ENCODE measurements around the gene TTLL11.

Gene TTLL11

DNA sequence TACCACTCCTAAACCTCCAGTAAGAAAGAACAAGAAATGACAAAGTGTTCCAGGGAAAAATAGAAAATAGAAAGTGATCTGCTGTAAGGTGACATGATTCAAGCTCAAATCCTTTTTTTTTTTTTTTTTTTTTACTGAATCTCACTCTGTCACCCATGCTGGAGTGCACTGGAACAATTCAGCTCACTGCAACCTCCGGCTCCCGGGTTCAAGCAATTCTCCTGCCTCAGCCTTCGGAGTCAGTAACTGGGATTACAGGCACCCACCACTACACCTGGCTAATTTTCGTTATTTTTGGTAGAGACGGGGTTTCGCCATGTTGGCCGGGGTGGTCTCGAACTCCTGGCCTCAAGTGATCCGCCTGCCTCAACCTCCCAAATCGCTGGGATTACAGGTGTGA is 35.9 kb downstream of the TTLL11 start:
- no peak overlapping the region for H3K27ac ChIP-seq (ENCODE audit: low read length)
- H3K36me3 ChIP-seq (ENCODE audit: control insufficient read depth in 2 of 2, insufficient read depth in 2 of 2, low read length in 2 of 2) = peaks cover 0 to 10% of the 10 kb centered on the region in 2 donors
- peaks cover 10% of the 10 kb centered on the region for H3K4me1 ChIP-seq (ENCODE audit: control insufficient read depth, insufficient read depth, low read length)
- no peaks in the 10 kb centered on the region for H3K27me3 ChIP-seq (ENCODE audit: control insufficient read depth in 1 of 2, insufficient read depth in 2 of 2, low read length in 2 of 2)
- no peaks in the 10 kb centered on the region for H3K9me3 ChIP-seq (ENCODE audit: control insufficient read depth in 2 of 2, low read length in 2 of 2)
- H3K4me3 ChIP-seq (ENCODE audit: low read length in 2 of 2) = no peak overlapping the region
- no peak overlapping the region for H3K9ac ChIP-seq (ENCODE audit: low read length in 2 of 2)

DNA sequence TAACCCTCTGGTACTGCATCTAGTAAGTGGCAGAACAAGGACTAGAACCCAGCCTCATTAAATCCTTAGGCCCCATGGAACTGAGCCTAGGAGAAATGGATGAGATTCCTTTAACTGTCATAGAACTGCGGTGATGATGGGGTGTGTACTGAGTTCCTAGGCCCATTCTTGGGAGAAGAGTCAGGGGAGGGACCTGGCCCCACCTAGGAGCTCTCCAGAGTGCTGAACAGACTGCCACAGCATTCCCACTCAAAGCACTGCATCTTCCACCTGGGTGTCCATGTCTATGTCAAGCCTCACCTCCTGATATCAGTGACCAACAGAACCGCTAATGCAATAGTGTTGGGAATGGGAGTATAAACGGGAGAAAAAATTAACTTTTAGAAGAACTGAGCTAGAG is 36.6 kb downstream of the TTLL11 start:
- Histone ChIP-seq H3K4me1 (ENCODE audit: control insufficient read depth, insufficient read depth, low read length) (peaks cover 10% of the 10 kb centered on the region), H3K27ac (ENCODE audit: low read length) (no peak overlapping the region), H3K4me3 (ENCODE audit: low read length in 2 of 2) (no peak overlapping the region), H3K36me3 (ENCODE audit: control insufficient read depth in 2 of 2, insufficient read depth in 2 of 2, low read length in 2 of 2) (peaks cover 0 to 10% of the 10 kb centered on the region in 2 donors), H3K27me3 (ENCODE audit: control insufficient read depth in 1 of 2, insufficient read depth in 2 of 2, low read length in 2 of 2) (no peaks in the 10 kb centered on the region), H3K9me3 (ENCODE audit: control insufficient read depth in 2 of 2, low read length in 2 of 2) (no peaks in the 10 kb centered on the region), H3K9ac (ENCODE audit: low read length in 2 of 2) (no peak overlapping the region)

DNA sequence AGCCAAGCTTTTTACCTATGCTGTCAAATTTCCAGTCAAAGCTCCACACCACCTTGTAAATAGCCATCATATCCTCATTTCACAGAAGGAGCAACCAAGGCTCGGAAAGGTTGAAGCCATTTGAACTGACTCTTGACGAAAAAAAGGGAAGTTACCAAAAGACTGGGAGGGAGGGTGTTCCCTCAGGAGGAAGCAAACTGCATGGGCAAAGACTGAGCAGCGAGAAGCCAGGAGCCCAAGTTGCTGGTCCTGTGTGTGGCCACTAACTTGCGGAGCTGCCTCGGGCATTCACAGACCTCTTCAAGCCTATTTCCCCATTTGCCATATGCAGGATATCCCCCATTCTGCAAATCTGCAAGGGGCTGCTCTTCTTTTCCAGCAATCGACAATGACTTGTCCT is 37.4 kb downstream of the TTLL11 start:
- Histone ChIP-seq H3K27ac (ENCODE audit: low read length) (no peak overlapping the region), H3K4me1 (ENCODE audit: control insufficient read depth, insufficient read depth, low read length) (peaks cover 10% of the 10 kb centered on the region), H3K9me3 (ENCODE audit: control insufficient read depth in 2 of 2, low read length in 2 of 2) (no peaks in the 10 kb centered on the region), H3K36me3 (ENCODE audit: control insufficient read depth in 2 of 2, insufficient read depth in 2 of 2, low read length in 2 of 2) (peaks cover 0 to 10% of the 10 kb centered on the region in 2 donors), H3K9ac (ENCODE audit: low read length in 2 of 2) (no peak overlapping the region), H3K27me3 (ENCODE audit: control insufficient read depth in 1 of 2, insufficient read depth in 2 of 2, low read length in 2 of 2) (no peaks in the 10 kb centered on the region), H3K4me3 (ENCODE audit: low read length in 2 of 2) (no peak overlapping the region)

DNA sequence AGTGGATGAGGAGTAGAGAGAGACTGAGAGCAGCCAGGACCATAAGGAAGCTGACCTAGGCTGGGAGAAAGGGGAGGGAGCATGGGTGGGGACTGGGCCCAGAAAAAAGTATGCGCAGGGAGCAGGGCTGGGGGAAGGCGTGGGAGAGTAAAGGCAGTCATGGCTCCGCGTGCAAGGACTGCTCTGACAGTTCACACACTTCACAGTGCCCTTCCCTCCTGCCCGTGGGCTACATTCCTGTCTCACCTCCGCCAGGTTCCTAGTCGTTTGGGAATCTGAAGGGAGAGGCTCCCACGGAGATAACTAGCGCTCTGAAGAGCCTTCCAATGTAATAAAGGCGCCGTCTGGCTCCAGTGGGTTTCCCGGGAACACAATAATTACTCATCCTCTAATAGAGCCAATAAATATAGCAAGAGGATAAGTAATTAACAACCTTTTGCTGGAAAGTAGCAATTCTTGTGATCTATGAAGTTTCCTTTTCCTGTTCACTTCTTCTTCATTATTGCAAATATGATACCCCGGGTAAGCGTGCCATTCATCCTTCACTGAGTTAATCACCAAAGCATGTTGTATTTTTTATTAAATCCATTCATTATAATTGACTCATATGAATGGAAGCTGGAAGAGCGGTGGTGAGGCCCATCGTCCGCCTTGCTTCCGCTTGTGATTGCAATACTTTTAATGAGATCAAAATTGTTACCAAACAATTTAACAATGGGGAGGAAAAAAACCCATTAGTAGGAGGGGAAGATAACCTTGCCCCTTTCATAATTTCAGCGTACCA is 39.3 kb downstream of the TTLL11 start:
- Histone ChIP-seq H3K36me3 (ENCODE audit: control insufficient read depth in 2 of 2, insufficient read depth in 2 of 2, low read length in 2 of 2) (peaks cover 0 to 3% of the 10 kb centered on the region in 2 donors), H3K27ac (ENCODE audit: low read length) (no peak overlapping the region), H3K9me3 (ENCODE audit: control insufficient read depth in 2 of 2, low read length in 2 of 2) (no peaks in the 10 kb centered on the region)

DNA sequence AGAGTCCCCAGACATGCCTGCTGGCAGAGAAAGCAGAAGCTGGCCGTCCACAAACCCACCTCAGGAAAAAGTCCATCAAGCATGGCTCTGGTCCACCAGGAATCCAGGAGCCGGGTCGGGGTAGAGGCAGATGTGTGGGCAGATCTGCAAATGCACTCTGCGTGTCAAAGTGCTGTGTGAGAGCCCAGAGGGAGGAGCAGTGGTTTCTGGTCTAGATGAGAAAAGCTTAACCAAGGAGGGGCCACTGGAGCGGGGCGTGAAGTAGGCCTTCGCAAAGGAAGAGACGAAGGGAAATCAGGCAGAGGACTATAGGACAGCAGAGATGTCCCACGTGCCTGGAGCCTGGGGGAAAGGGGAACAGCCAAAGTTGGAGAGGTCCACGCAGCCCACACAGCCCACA is 40.0 kb downstream of the TTLL11 start:
- Histone ChIP-seq H3K9me3 (ENCODE audit: control insufficient read depth in 2 of 2, low read length in 2 of 2) (no peaks in the 10 kb centered on the region), H3K27me3 (ENCODE audit: control insufficient read depth in 1 of 2, insufficient read depth in 2 of 2, low read length in 2 of 2) (no peaks in the 10 kb centered on the region), H3K4me3 (ENCODE audit: low read length in 2 of 2) (no peak overlapping the region), H3K4me1 (ENCODE audit: control insufficient read depth, insufficient read depth, low read length) (peaks cover 15% of the 10 kb centered on the region), H3K36me3 (ENCODE audit: control insufficient read depth in 2 of 2, insufficient read depth in 2 of 2, low read length in 2 of 2) (peaks cover 0 to 2% of the 10 kb centered on the region in 2 donors), H3K27ac (ENCODE audit: low read length) (no peak overlapping the region), H3K9ac (ENCODE audit: low read length in 2 of 2) (no peak overlapping the region)

More for the DNA sequence above, 39.3 kb downstream of the TTLL11 start:
- Histone ChIP-seq H3K27me3 (ENCODE audit: control insufficient read depth in 1 of 2, insufficient read depth in 2 of 2, low read length in 2 of 2) (no peaks in the 10 kb centered on the region), H3K9ac (ENCODE audit: low read length in 2 of 2) (no peak overlapping the region), H3K4me1 (ENCODE audit: control insufficient read depth, insufficient read depth, low read length) (peaks cover 14% of the 10 kb centered on the region), H3K4me3 (ENCODE audit: low read length in 2 of 2) (no peak overlapping the region)

DNA sequence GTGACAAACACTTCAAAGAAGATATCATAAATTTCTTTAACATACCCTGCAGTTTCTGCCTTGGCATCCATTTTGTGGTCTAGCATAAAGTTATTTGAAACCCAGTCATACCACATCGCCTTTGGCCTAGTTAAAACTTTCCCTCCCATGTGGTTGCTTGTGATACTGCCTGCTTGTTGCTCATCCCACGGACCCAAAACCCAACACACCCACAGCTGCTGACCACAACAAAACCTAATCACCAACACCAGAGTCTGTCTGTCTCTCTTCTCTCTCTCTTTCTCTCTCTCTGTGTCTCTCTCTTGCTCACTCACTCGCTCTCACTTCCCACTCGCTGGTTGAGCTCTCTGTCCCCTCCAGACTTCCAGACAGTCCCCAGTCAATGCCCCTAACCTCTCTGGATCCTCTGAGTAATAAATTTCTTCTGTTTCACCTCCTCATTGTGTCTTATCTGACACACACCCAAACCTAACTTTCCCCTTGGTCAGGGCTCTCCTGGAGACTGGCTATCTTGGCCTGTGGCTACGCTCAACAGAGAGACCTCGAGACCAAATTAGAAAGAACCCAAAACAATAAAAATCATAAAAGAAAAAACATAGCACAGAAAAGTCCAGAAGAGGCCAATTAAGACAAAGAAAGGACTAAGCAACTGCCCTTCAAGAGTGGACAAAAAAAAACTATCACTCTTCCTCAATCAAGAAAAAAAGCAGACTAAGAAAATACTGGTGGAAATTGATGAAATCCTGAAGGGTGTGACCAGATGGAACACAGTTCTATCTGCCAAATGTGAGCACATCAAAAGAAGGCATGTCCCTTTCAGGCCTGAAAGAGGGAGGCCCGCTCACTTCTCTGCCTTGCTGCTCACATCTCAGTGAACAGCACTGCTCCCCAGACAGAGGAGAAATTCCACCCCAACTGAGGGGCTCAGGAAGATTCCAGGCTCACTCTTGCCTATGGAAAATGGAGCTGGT is 41.5 kb downstream of the TTLL11 start:
- no peaks in the 10 kb centered on the region for H3K9me3 ChIP-seq (ENCODE audit: control insufficient read depth in 2 of 2, low read length in 2 of 2)
- H3K4me3 ChIP-seq (ENCODE audit: low read length in 2 of 2) = no peak overlapping the region
- H3K27ac ChIP-seq (ENCODE audit: low read length) = no peak overlapping the region
- H3K36me3 ChIP-seq (ENCODE audit: control insufficient read depth in 2 of 2, insufficient read depth in 2 of 2, low read length in 2 of 2) = no peaks in the 10 kb centered on the region
- peaks cover 12% of the 10 kb centered on the region for H3K4me1 ChIP-seq (ENCODE audit: control insufficient read depth, insufficient read depth, low read length)
- no peak overlapping the region for H3K9ac ChIP-seq (ENCODE audit: low read length in 2 of 2)
- H3K27me3 ChIP-seq (ENCODE audit: control insufficient read depth in 1 of 2, insufficient read depth in 2 of 2, low read length in 2 of 2) = no peaks in the 10 kb centered on the region

- H3K27me3 ChIP-seq (ENCODE audit: control insufficient read depth in 1 of 2, insufficient read depth in 2 of 2, low read length in 2 of 2) = no peaks in the 10 kb centered on the region
- H3K27ac ChIP-seq (ENCODE audit: low read length) = no peak overlapping the region
- no peak overlapping the region for H3K4me3 ChIP-seq (ENCODE audit: low read length in 2 of 2)
- no peaks in the 10 kb centered on the region for H3K9me3 ChIP-seq (ENCODE audit: control insufficient read depth in 2 of 2, low read length in 2 of 2)
- no peak overlapping the region for H3K9ac ChIP-seq (ENCODE audit: low read length in 2 of 2)
- H3K36me3 ChIP-seq (ENCODE audit: control insufficient read depth in 2 of 2, insufficient read depth in 2 of 2, low read length in 2 of 2) = peaks cover 0 to 4% of the 10 kb centered on the region in 2 donors
- peaks cover 12% of the 10 kb centered on the region for H3K4me1 ChIP-seq (ENCODE audit: control insufficient read depth, insufficient read depth, low read length)
Measured at GRCh38 chr9:122050167-122050566, 42.9 kb downstream of the TTLL11 start.

DNA sequence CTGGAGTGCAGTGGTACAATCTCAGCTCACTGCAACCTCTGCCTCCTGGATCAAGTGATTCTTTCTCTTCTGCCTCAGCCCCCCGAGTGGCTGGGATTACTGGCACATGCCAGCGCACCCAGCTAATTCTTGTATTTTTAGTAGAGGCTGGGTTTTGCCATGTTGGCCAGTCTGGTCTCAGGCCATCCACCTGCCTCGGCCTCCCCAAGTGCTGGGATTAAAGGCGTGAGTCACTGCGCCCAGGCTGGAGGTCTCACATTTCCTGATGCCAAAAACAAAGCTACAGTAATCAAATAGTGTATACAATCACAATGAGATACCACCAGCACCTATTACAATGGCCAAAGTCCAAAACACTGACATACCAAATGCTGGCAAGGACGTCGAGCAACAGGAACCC is 51.1 kb downstream of the TTLL11 start:
- Histone ChIP-seq H3K36me3 (ENCODE audit: control insufficient read depth in 2 of 2, insufficient read depth in 2 of 2, low read length in 2 of 2) (peaks cover 6 to 14% of the 10 kb centered on the region in 2 donors), H3K4me3 (ENCODE audit: low read length in 2 of 2) (no peak overlapping the region), H3K9ac (ENCODE audit: low read length in 2 of 2) (no peak overlapping the region), H3K27ac (ENCODE audit: low read length) (no peak overlapping the region), H3K9me3 (ENCODE audit: control insufficient read depth in 2 of 2, low read length in 2 of 2) (no peaks in the 10 kb centered on the region), H3K27me3 (ENCODE audit: control insufficient read depth in 1 of 2, insufficient read depth in 2 of 2, low read length in 2 of 2) (no peaks in the 10 kb centered on the region), H3K4me1 (ENCODE audit: control insufficient read depth, insufficient read depth, low read length) (peaks cover 6% of the 10 kb centered on the region)

GRCh38 chr9:122040561-122041242 is 52.4 kb downstream of the TTLL11 start:
- H3K9me3 ChIP-seq (ENCODE audit: control insufficient read depth in 2 of 2, low read length in 2 of 2) = no peaks in the 10 kb centered on the region
- H3K4me1 ChIP-seq (ENCODE audit: control insufficient read depth, insufficient read depth, low read length) = peaks cover 6% of the 10 kb centered on the region
- no peak overlapping the region for H3K4me3 ChIP-seq (ENCODE audit: low read length in 2 of 2)
- H3K36me3 ChIP-seq (ENCODE audit: control insufficient read depth in 2 of 2, insufficient read depth in 2 of 2, low read length in 2 of 2) = peaks cover 6 to 13% of the 10 kb centered on the region in 2 donors
- H3K9ac ChIP-seq (ENCODE audit: low read length in 2 of 2) = no peak overlapping the region
- no peak overlapping the region for H3K27ac ChIP-seq (ENCODE audit: low read length)
- H3K27me3 ChIP-seq (ENCODE audit: control insufficient read depth in 1 of 2, insufficient read depth in 2 of 2, low read length in 2 of 2) = no peaks in the 10 kb centered on the region

GRCh38 chr9:122039234-122039633 is 53.9 kb downstream of the TTLL11 start:
- H3K27ac ChIP-seq (ENCODE audit: low read length) = no peak overlapping the region

More at GRCh38 chr9:122039234-122039633, 53.9 kb downstream of the TTLL11 start:
- no peaks in the 10 kb centered on the region for H3K9me3 ChIP-seq (ENCODE audit: control insufficient read depth in 2 of 2, low read length in 2 of 2)
- no peak overlapping the region for H3K4me3 ChIP-seq (ENCODE audit: low read length in 2 of 2)
- no peaks in the 10 kb centered on the region for H3K27me3 ChIP-seq (ENCODE audit: control insufficient read depth in 1 of 2, insufficient read depth in 2 of 2, low read length in 2 of 2)
- peaks cover 6 to 17% of the 10 kb centered on the region in 2 donors for H3K36me3 ChIP-seq (ENCODE audit: control insufficient read depth in 2 of 2, insufficient read depth in 2 of 2, low read length in 2 of 2)
- no peak overlapping the region for H3K9ac ChIP-seq (ENCODE audit: low read length in 2 of 2)
- H3K4me1 ChIP-seq (ENCODE audit: control insufficient read depth, insufficient read depth, low read length) = peaks cover 6% of the 10 kb centered on the region
